Fibroblast of lung (primary cell): ENCODE results near the gene PDXDC1. TPM values are rescaled to one million over a fixed set of nuclear protein-coding genes. Genes with fewer than 3 reads are reported as not detected.

Experiments
- DNase-seq, 2 donors: peaks; one replicate each; pipeline versions ENCODE4 v3.0.0 to v3.0.0-alpha.2; 2010; ENCODE audit warnings: low read depth in 2 of 2
- H2AFZ ChIP-seq: 2 replicates; pipeline ENCODE4 v1.5.1; 2012; ENCODE audit warnings: low read length, control low read depth, inconsistent platforms
- H3K27ac ChIP-seq: 2 replicates; pipeline ENCODE4 v1.5.1; 2011; ENCODE audit warnings: low read length, control low read depth; ENCODE audit not compliant: insufficient read depth
- H3K27me3 ChIP-seq: 2 replicates; pipeline ENCODE4 v1.5.1; 2011; ENCODE audit warnings: mild to moderate bottlenecking, low read length; ENCODE audit not compliant: control insufficient read depth, insufficient read depth
- H3K36me3 ChIP-seq: 2 replicates; pipeline ENCODE4 v1.5.1; 2011; ENCODE audit warnings: low read length; ENCODE audit not compliant: control insufficient read depth, insufficient read depth
- H3K4me1 ChIP-seq: 2 replicates; pipeline ENCODE4 v1.5.1; 2011; ENCODE audit warnings: low read length; ENCODE audit not compliant: control insufficient read depth, insufficient read depth; ENCODE audit errors: extremely low read depth
- H3K4me2 ChIP-seq: 2 replicates; pipeline ENCODE4 v1.5.1; 2011; ENCODE audit warnings: low read length, control low read depth; ENCODE audit not compliant: insufficient read depth; ENCODE audit errors: extremely low read depth
- H3K4me3 ChIP-seq, 4 experiments: fragments of 200-600 bp in 1 of 4; sonication (generic) in 1 of 4; replicated peaks in 1 of 4; 2 replicates each; pipeline ENCODE4 v1.5.1; 2011 to 2016; ENCODE audit warnings: low read length in 4 of 4, low read depth in 3 of 4, mild to moderate bottlenecking in 3 of 4, control low read depth in 2 of 4, inconsistent platforms in 1 of 4, mixed read lengths in 1 of 4; ENCODE audit not compliant: insufficient read depth in 1 of 4; ENCODE audit errors: control extremely low read depth in 1 of 4
- H3K79me2 ChIP-seq: 2 replicates; pipeline ENCODE4 v1.5.1; 2012; ENCODE audit warnings: mild to moderate bottlenecking, low read length, inconsistent platforms; ENCODE audit not compliant: control insufficient read depth, insufficient read depth
- H3K9ac ChIP-seq: 2 replicates; pipeline ENCODE4 v1.5.1; 2011; ENCODE audit warnings: mild to moderate bottlenecking, low read length, control low read depth; ENCODE audit not compliant: insufficient read depth
- H3K9me3 ChIP-seq: 2 replicates; pipeline ENCODE4 v1.5.1; 2012; ENCODE audit warnings: low read depth, low read length; ENCODE audit not compliant: control insufficient read depth, insufficient read depth
- H4K20me1 ChIP-seq: 2 replicates; pipeline ENCODE4 v1.5.1; 2011; ENCODE audit warnings: low read length; ENCODE audit not compliant: control insufficient read depth, insufficient read depth; ENCODE audit errors: extremely low read depth
- EZH2 ChIP-seq: IDR thresholded peaks from 2 replicates; pipeline ENCODE4 v1.5.1; 2012; ENCODE audit warnings: low read length, control low read depth, mild to moderate bottlenecking; ENCODE audit errors: missing control alignments
- polyA plus RNA-seq, 2 donors: library from polyadenylated mRNA; depleted of rRNA in 1 of 2; stranded (reverse) in 1 of 2; unstranded in 1 of 2; fragments of >200 nt; gene quantifications; 2 replicates each; pipeline ENCODE4 v1.2.1, GENCODE V29; 2011 to 2012; ENCODE audit warnings: missing spikeins in 1 of 2
- total RNA-seq: library from RNA; depleted of rRNA; stranded (reverse); fragments of >200 nt; gene quantifications from 2 replicates; pipeline ENCODE4 v1.2.1, GENCODE V29; 2014
- TF ChIP-seq, protein P1 (sequence below), 2 donors: IDR thresholded peaks in 1 of 2; conservative IDR thresholded peaks in 1 of 2; 1 replicate in 1 of 2; 2 replicates in 1 of 2; pipeline ENCODE4 v1.5.1; 2011 to 2012; ENCODE audit warnings: low read length in 2 of 2, control low read depth in 1 of 2, inconsistent platforms in 1 of 2, low read depth in 1 of 2, mild to moderate bottlenecking in 1 of 2

PDXDC1 gene
- total and polyA plus RNA-seq, 2 donors (not counting 1 experiment from before 2014, with no cell fraction given): 68.4 to 92.9 TPM

GRCh38 chr16:15033309-15033707, 58.5 kb downstream of the PDXDC1 start:
- H3K4me1 ChIP-seq: no peaks in the 10 kb centered on the region
- no peak overlapping the region for H3K9ac ChIP-seq
- peaks cover 41% of the 10 kb centered on the region for H3K36me3 ChIP-seq
- no peak for DNase-seq
- no peak overlapping the region for H2AFZ ChIP-seq
- no peaks in the 10 kb centered on the region for H3K9me3 ChIP-seq
- H3K79me2 ChIP-seq: peaks cover 8% of the 10 kb centered on the region
- TF ChIP-seq, protein P1, sequence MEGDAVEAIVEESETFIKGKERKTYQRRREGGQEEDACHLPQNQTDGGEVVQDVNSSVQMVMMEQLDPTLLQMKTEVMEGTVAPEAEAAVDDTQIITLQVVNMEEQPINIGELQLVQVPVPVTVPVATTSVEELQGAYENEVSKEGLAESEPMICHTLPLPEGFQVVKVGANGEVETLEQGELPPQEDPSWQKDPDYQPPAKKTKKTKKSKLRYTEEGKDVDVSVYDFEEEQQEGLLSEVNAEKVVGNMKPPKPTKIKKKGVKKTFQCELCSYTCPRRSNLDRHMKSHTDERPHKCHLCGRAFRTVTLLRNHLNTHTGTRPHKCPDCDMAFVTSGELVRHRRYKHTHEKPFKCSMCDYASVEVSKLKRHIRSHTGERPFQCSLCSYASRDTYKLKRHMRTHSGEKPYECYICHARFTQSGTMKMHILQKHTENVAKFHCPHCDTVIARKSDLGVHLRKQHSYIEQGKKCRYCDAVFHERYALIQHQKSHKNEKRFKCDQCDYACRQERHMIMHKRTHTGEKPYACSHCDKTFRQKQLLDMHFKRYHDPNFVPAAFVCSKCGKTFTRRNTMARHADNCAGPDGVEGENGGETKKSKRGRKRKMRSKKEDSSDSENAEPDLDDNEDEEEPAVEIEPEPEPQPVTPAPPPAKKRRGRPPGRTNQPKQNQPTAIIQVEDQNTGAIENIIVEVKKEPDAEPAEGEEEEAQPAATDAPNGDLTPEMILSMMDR (conservative IDR thresholded peaks at IDR 0.05 in 1 of 2, IDR thresholded peaks at IDR 0.05 in 1 of 2; ENCODE audit: low read depth in 1 of 2, low read length in 2 of 2): no peak
- no peak for TF ChIP-seq EZH2
- H3K4me2 ChIP-seq: no peak overlapping the region
- H3K27ac ChIP-seq: no peak overlapping the region
- no peak overlapping the region for H3K4me3 ChIP-seq
- H3K27me3 ChIP-seq: no peaks in the 10 kb centered on the region
- H4K20me1 ChIP-seq: no peaks in the 10 kb centered on the region

- no peak for DNase-seq
- Histone ChIP-seq H4K20me1 (no peaks in the 10 kb centered on the region), H3K27ac (no peak overlapping the region), H3K27me3 (no peaks in the 10 kb centered on the region), H3K36me3 (peaks cover 34% of the 10 kb centered on the region), H2AFZ (no peak overlapping the region), H3K4me2 (no peak overlapping the region), H3K4me1 (no peaks in the 10 kb centered on the region), H3K4me3 (no peak overlapping the region), H3K9ac (no peak overlapping the region), H3K79me2 (peaks cover 1% of the 10 kb centered on the region), H3K9me3 (no peaks in the 10 kb centered on the region)
- TF ChIP-seq, protein P1 (conservative IDR thresholded peaks at IDR 0.05 in 1 of 2, IDR thresholded peaks at IDR 0.05 in 1 of 2; ENCODE audit: low read depth in 1 of 2, low read length in 2 of 2): no peak
Observed at GRCh38 chr16:15034266-15035162, 59.7 kb downstream of the PDXDC1 start.

DNA sequence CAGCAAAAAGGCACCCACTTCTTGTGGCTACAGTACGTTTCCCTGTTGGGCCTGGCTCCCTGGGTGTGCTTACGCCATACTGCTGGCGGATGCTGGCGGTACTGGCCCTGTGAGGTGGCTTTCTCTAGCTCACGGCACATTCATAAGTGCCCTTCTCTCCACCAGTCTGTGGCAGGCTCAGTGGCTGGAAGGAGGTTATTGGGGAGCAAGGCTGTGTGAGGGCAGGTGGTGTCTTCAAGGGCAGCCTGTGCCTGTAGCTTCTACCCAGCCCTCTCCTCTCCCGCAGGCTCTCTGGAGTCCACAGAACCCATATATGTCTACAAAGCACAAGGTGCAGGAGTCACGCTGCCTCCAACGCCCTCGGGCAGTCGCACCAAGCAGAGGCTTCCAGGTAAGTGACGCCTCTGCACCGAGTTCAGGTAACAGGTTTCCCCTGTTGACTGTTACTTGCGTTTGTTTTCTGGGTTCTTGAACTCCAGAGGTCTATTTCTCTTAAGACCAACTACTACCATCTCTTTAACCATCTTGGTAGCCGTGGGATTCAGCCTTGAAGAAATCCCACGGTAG, 60.4 kb downstream of the PDXDC1 start:
- H3K4me2 ChIP-seq: no peak overlapping the region

More for the DNA sequence above, 60.4 kb downstream of the PDXDC1 start:
- no peaks in the 10 kb centered on the region for H3K79me2 ChIP-seq
- no peaks in the 10 kb centered on the region for H4K20me1 ChIP-seq
- no peaks in the 10 kb centered on the region for H3K9me3 ChIP-seq
- no peaks in the 10 kb centered on the region for H3K4me1 ChIP-seq
- H3K27ac ChIP-seq: no peak overlapping the region
- H3K36me3 ChIP-seq: peaks cover 36% of the 10 kb centered on the region
- no peak overlapping the region for H3K4me3 ChIP-seq
- H3K9ac ChIP-seq: no peak overlapping the region
- TF ChIP-seq, protein P1 (conservative IDR thresholded peaks at IDR 0.05 in 1 of 2, IDR thresholded peaks at IDR 0.05 in 1 of 2; ENCODE audit: low read depth in 1 of 2, low read length in 2 of 2): no peak
- no peak for TF ChIP-seq EZH2
- H2AFZ ChIP-seq: no peak overlapping the region
- no peaks in the 10 kb centered on the region for H3K27me3 ChIP-seq
- DNase-seq: no peak
